OCI-LY1 (cell line): ENCODE measurements around the gene PCSK1N.

ENCODE experiments used
- H2AFZ ChIP-seq: fragments of 200-600 bp; sonication (generic), shearing (Covaris generic); 2 replicates; pipeline ENCODE4 v1.6.0; 2014; ENCODE audit warnings: antibody characterized with exemption, mild to moderate bottlenecking, low read length
- H3F3A ChIP-seq: fragments of 200-600 bp; sonication (generic), shearing (Covaris generic); 2 replicates; pipeline ENCODE4 v1.6.0; 2014; ENCODE audit warnings: mild to moderate bottlenecking, antibody characterized with exemption, low read length, moderate library complexity; ENCODE audit not compliant: insufficient read depth
- H3K27ac ChIP-seq: fragments of 200-600 bp; sonication (generic); 2 replicates; pipeline ENCODE4 v1.5.1; 2014; ENCODE audit warnings: low read length, mixed run types, mild to moderate bottlenecking, low read depth; ENCODE audit not compliant: poor library complexity, severe bottlenecking
- H3K27me3 ChIP-seq: fragments of 200-600 bp; sonication (generic); 2 replicates; pipeline ENCODE4 v1.6.0; 2014; ENCODE audit warnings: antibody characterized with exemption, mild to moderate bottlenecking, low read length, moderate library complexity; ENCODE audit not compliant: insufficient read depth
- H3K36me3 ChIP-seq: fragments of 200-600 bp; sonication (generic); 2 replicates; pipeline ENCODE4 v1.6.1; 2014; ENCODE audit warnings: mild to moderate bottlenecking, antibody characterized with exemption, low read length, moderate library complexity, mixed read lengths; ENCODE audit not compliant: insufficient read depth
- H3K4me1 ChIP-seq: fragments of 200-600 bp; sonication (generic); 2 replicates; pipeline ENCODE4 v1.5.1; 2014; ENCODE audit warnings: mild to moderate bottlenecking, low read length, moderate library complexity; ENCODE audit not compliant: insufficient read depth, severe bottlenecking
- H3K4me2 ChIP-seq: fragments of 200-600 bp; sonication (generic), shearing (Covaris generic); 2 replicates; pipeline ENCODE4 v1.6.1; 2014; ENCODE audit warnings: low read length
- H3K4me3 ChIP-seq: fragments of 200-600 bp; sonication (generic); 2 replicates; pipeline ENCODE4 v1.5.1; 2014; ENCODE audit warnings: low read length, low read depth, mild to moderate bottlenecking, mixed read lengths; ENCODE audit not compliant: poor library complexity, severe bottlenecking
- H3K79me2 ChIP-seq: fragments of 200-600 bp; shearing (Covaris generic); 2 replicates; pipeline ENCODE4 v1.6.1; 2016; ENCODE audit warnings: mixed run types, low read length, mixed read lengths; ENCODE audit not compliant: insufficient read depth
- H3K9ac ChIP-seq: fragments of 200-600 bp; sonication (generic), shearing (Covaris generic); 2 replicates; pipeline ENCODE4 v1.6.1; 2014; ENCODE audit warnings: mild to moderate bottlenecking, low read length, mixed read lengths
- H3K9me2 ChIP-seq: fragments of 200-600 bp; sonication (generic), shearing (Covaris generic); 2 replicates; pipeline ENCODE4 v1.6.1; 2014; ENCODE audit warnings: low read depth, mild to moderate bottlenecking, low read length, mixed read lengths
- H3K9me3 ChIP-seq: fragments of 200-600 bp; shearing (Covaris generic); 2 replicates; pipeline ENCODE4 v1.6.1; 2014; ENCODE audit warnings: low read length, mixed read lengths
- H4K20me1 ChIP-seq: fragments of 200-600 bp; sonication (generic), shearing (Covaris generic); 2 replicates; pipeline ENCODE4 v1.6.0; 2016; ENCODE audit warnings: mild to moderate bottlenecking, low read length; ENCODE audit not compliant: insufficient read depth
- EZH2 ChIP-seq: fragments of 200-600 bp; sonication (generic), shearing (Covaris generic); IDR thresholded peaks from 2 replicates; pipeline ENCODE4 v1.8.0; 2017; ENCODE audit warnings: borderline replicate concordance, mixed run types, mild to moderate bottlenecking, antibody characterized with exemption, low read length, moderate library complexity, mixed read lengths
- TF ChIP-seq, protein P1 (sequence below): fragments of 200-600 bp; sonication (generic), shearing (Covaris generic); IDR thresholded peaks from 2 replicates; pipeline ENCODE4 v1.5.1; 2017; ENCODE audit warnings: mild to moderate bottlenecking, antibody characterized with exemption, low read length, moderate library complexity, mixed read lengths

Gene PCSK1N

DNA sequence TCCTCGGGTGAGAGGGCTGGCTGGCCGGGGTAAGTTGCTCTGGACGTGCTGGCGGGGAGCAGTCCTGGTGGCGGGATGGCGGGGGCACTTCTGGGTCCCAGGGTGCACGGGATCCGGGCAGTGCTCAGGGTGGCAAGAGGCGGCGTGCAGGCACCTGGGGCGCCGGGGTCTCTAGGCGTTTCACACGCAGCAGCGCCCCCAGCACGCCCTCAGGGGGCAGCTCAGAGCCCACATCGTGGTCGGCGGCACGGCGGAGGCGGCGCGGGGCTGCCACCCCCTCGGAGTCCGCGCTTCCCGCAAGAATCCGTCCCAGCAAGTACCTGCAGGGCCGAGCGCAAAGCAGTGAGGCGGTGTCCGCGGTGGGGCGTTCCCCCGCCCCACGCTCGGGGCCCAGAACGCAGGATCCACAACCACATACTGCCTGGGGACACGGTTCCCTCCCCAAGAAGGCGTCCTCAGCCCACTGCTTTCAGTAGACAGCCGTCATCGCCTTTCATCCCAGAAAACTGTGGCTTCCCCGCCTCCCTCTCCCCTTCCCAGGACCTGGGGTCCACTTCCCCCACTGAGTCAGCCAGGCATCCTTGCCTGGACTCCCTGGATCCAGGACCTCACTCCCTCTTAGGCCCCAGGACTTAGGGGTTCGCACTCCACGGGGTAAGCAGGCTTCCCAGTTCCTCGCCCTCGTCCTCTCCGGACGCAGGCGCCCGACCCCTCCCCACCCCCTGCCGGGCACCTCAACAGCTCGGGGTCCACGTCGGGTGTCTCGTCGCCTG is 4.1 kb downstream of the PCSK1N start:
- no peaks in the 10 kb centered on the region for H4K20me1 ChIP-seq
- no peak overlapping the region for H2AFZ ChIP-seq
- H3K4me2 ChIP-seq, result no peak overlapping the region
- TF ChIP-seq, protein P1, sequence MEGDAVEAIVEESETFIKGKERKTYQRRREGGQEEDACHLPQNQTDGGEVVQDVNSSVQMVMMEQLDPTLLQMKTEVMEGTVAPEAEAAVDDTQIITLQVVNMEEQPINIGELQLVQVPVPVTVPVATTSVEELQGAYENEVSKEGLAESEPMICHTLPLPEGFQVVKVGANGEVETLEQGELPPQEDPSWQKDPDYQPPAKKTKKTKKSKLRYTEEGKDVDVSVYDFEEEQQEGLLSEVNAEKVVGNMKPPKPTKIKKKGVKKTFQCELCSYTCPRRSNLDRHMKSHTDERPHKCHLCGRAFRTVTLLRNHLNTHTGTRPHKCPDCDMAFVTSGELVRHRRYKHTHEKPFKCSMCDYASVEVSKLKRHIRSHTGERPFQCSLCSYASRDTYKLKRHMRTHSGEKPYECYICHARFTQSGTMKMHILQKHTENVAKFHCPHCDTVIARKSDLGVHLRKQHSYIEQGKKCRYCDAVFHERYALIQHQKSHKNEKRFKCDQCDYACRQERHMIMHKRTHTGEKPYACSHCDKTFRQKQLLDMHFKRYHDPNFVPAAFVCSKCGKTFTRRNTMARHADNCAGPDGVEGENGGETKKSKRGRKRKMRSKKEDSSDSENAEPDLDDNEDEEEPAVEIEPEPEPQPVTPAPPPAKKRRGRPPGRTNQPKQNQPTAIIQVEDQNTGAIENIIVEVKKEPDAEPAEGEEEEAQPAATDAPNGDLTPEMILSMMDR, result no peak
- TF ChIP-seq EZH2, result no peak
- peaks cover 17% of the 10 kb centered on the region for H3K4me1 ChIP-seq
- H3K9ac ChIP-seq, result no peak overlapping the region
- no peaks in the 10 kb centered on the region for H3K9me3 ChIP-seq
- H3K36me3 ChIP-seq, result no peaks in the 10 kb centered on the region
- no peaks in the 10 kb centered on the region for H3F3A ChIP-seq
- H3K79me2 ChIP-seq, result no peaks in the 10 kb centered on the region
- H3K27ac ChIP-seq, result no peak overlapping the region
- no peak overlapping the region for H3K4me3 ChIP-seq
- no peaks in the 10 kb centered on the region for H3K9me2 ChIP-seq
- H3K27me3 ChIP-seq, result no peaks in the 10 kb centered on the region

DNA sequence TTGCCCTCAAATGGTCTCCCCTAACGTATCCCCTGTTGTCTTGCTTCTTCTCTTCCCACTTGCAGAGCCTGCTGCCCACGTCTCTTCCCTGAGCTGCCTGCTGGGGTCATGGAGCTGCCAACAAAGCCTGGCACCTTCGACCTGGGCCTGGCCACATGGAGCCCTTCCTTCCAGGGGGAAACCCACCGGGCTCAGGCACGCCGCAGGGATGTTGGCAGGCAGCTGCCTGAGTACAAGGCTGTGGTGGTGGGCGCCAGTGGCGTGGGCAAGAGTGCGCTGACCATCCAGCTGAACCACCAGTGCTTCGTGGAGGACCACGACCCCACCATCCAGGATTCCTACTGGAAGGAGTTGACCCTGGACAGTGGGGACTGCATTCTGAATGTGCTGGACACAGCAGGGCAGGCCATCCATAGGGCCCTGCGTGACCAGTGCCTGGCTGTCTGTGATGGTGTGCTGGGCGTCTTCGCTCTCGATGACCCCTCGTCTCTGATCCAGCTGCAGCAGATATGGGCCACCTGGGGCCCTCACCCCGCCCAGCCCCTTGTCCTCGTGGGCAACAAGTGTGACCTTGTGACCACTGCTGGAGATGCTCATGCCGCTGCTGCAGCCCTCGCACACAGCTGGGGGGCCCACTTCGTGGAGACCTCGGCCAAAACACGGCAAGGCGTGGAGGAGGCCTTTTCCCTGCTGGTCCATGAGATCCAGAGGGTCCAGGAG is 6.2 kb downstream of the PCSK1N start:
- Histone ChIP-seq H3K9me3 (no peaks in the 10 kb centered on the region), H4K20me1 (no peaks in the 10 kb centered on the region), H3K27me3 (no peaks in the 10 kb centered on the region), H3K4me2 (no peak overlapping the region), H3K27ac (no peak overlapping the region), H3K36me3 (no peaks in the 10 kb centered on the region), H3F3A (no peaks in the 10 kb centered on the region), H3K9me2 (no peaks in the 10 kb centered on the region), H3K79me2 (no peaks in the 10 kb centered on the region), H2AFZ (no peak overlapping the region), H3K4me3 (no peak overlapping the region), H3K9ac (no peak overlapping the region), H3K4me1 (peaks cover 6% of the 10 kb centered on the region)
- TF ChIP-seq, protein P1, result no peak
- TF ChIP-seq EZH2, result no peak

DNA sequence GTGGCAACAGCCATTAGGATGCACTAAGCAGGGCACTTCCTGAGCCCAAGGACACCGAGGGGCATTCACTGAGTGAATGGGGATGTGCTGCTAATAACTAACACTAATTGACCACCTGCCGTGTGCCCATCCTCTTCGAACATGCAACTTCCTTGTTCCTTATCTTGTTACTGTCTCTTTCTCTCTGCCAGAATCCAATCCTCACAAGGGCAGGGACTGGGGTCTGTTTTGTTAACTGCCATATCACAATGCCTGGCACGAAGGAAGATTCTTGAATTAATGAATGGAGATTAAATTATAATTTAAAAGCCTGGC is 7.8 kb downstream of the PCSK1N start:
- Histone ChIP-seq H4K20me1 (no peaks in the 10 kb centered on the region), H3K4me3 (no peak overlapping the region)

More for the DNA sequence above, 7.8 kb downstream of the PCSK1N start:
- H3K79me2 ChIP-seq, result no peaks in the 10 kb centered on the region
- no peaks in the 10 kb centered on the region for H3K36me3 ChIP-seq
- no peaks in the 10 kb centered on the region for H3K9me2 ChIP-seq
- no peak overlapping the region for H3K9ac ChIP-seq
- H3K27ac ChIP-seq, result no peak overlapping the region
- no peaks in the 10 kb centered on the region for H3K9me3 ChIP-seq
- H3K27me3 ChIP-seq, result no peaks in the 10 kb centered on the region
- TF ChIP-seq, protein P1, result no peak
- no peak for TF ChIP-seq EZH2
- H2AFZ ChIP-seq, result no peak overlapping the region
- H3K4me1 ChIP-seq, result no peaks in the 10 kb centered on the region
- H3F3A ChIP-seq, result no peaks in the 10 kb centered on the region
- H3K4me2 ChIP-seq, result no peak overlapping the region
